Retinal pigment epithelial cell (primary cell): ENCODE measurements around the gene CEBPB.

Source experiments
- DNase-seq: peaks from one replicate; pipeline ENCODE4 v3.0.0-alpha.2; 2010; ENCODE audit warnings: low read depth
- H3K4me3 ChIP-seq: 2 replicates; pipeline ENCODE4 v1.5.1; 2011; ENCODE audit warnings: mild to moderate bottlenecking, low read length, control low read depth, moderate library complexity
- TF ChIP-seq, protein P1 (sequence below): conservative IDR thresholded peaks from 2 replicates; pipeline ENCODE4 v1.5.1; 2011; ENCODE audit warnings: low read depth, low read length, control low read depth, inconsistent platforms

Gene CEBPB

DNA sequence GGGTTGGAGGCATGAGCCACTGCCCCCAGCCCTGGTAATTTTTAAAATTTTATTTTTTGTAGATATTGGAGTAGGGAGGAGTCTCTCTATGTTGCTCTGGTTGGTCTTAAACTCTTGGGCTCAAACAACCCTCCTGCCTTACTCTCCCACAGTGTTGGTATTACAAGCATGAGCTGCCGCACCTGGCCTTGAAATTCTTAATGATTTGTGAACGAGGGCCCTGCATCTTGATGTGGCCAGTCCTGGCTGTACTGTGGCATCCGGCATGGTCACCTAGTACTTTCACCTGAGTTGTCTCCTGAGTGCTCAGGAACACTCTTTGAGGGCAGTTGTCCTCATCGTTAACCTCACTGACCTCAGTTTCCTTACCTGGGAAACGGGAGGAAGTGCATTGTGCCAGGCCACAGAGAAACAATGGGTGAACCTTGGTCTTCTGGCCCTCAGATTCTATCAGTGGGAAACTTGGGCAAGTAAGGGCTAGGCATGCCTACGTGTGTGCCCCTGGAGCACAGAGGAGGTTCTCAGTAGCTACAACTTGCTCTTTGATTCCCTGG lies 19.5 kb downstream of the CEBPB start:
- TF ChIP-seq, protein P1, sequence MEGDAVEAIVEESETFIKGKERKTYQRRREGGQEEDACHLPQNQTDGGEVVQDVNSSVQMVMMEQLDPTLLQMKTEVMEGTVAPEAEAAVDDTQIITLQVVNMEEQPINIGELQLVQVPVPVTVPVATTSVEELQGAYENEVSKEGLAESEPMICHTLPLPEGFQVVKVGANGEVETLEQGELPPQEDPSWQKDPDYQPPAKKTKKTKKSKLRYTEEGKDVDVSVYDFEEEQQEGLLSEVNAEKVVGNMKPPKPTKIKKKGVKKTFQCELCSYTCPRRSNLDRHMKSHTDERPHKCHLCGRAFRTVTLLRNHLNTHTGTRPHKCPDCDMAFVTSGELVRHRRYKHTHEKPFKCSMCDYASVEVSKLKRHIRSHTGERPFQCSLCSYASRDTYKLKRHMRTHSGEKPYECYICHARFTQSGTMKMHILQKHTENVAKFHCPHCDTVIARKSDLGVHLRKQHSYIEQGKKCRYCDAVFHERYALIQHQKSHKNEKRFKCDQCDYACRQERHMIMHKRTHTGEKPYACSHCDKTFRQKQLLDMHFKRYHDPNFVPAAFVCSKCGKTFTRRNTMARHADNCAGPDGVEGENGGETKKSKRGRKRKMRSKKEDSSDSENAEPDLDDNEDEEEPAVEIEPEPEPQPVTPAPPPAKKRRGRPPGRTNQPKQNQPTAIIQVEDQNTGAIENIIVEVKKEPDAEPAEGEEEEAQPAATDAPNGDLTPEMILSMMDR = no peak
- no peak overlapping the region for H3K4me3 ChIP-seq
- DNase-seq = no peak

DNA sequence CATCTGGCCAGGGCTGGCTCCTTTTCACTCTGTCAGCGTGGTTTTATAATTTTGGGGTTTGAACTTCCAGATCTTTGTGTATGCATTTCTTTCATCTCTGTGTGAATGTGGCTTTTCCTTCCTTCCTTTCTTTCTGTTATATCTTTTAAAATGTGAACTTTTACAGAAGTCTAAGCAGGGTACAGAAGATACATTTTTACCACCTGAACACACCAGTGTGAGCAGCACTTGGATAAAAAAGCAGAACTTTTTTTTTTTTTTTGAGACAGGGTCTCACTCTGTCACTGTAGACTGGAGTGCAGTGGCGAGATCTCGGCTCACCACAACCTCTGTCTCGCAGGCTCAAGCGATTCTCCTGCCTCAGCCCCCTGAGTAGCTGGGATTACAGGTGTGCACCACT lies 20.5 kb downstream of the CEBPB start:
- TF ChIP-seq, protein P1 = no peak
- no peak overlapping the region for H3K4me3 ChIP-seq
- no peak for DNase-seq

DNA sequence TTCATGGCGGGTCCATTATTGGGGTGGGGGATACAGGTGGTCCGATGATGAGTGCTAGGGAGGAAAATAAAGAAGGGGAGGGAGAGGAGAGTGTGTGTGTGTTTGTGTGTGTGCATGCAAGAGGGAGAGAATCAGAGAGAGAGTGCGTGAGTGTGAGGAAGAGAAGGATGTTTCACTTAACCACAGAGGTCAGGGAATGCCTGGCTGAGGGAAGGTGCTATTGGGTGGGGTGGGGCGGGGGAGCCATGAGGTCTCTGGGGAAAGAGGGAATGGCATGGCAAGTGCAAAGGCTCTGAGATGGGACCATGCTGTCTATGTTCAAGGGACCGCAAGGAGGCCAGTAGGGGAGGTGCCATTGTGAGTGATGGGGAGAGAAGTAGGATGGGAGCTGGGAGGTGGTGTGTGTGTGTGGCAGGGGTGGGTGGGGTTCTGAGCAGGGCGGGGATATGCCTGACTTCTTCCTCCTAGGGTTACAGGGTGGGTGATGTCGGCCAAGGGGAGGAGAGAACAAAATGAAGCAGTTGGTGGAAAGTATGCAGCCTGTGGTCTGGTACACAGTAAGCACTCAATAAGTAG lies 23.0 kb downstream of the CEBPB start:
- TF ChIP-seq, protein P1 = no peak
- DNase-seq = no peak
- no peak overlapping the region for H3K4me3 ChIP-seq

DNA sequence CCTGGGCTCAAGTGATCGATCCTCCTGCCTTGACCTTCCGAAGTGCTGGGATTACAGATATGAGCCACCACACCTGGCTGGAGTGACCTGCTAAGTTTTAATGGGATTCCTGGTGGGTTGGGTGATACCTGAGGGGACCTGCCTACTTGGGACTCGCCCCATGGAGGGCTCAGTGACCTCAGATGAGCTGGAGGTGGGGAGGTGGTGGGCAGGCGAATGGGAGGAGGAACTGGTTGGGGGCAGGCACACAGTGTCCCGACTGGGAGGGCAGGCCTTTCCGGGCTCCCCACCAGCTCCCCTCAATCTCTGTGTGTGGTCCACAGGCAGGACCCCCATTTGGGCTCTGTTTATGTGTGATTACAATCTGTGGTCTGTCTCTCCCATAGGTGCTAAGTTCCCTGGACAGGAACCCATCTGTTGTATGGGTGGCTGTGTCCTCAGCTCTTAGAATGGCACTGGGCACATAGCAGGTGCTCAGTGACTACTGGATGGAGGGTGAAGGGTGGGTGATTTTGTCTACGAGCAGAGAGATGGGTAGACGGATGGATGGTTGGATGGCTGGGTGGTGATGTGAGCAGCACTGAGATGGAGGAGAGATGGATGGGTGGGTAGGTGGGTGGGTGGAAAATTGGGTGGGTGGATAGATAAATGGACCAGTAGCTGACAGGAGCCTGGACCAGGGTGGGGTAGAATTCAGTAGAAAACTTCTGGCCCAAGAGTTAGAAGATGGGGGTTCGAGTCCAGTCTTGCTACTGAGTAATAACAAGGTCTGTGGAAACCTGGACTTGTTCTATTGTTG lies 23.8 kb downstream of the CEBPB start:
- no peak for DNase-seq
- TF ChIP-seq, protein P1 = no peak
- H3K4me3 ChIP-seq = no peak overlapping the region

DNA sequence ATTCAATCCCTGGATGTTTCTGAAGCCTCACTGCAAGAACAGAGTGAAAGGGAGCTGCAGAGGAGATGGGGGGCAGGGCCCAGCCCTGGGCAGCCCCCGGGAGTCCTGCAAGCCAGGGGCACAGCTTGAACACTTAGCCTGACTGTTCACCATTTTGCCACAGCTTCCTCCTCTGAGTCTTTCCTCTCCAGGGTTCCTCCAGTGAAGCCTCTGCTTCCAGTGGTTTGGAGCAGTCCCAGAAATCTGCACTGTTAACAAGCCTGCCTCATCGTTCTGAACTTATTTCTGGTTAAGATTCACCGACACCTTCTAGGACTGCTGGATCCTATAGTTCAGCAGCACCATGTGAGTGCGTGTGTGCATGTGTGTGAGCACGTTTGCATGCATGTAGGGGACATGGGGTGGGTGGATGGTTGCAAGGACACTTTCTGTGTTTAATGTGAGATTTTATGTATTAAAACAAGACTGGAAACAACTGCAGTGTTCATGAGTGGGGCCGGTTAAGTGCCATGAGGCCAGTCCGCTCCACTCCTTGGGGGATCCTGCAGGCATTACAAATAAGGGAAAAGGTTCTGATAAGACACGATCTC lies 24.6 kb downstream of the CEBPB start:
- no peak for DNase-seq
- TF ChIP-seq, protein P1 = no peak
- H3K4me3 ChIP-seq = no peak overlapping the region

DNA sequence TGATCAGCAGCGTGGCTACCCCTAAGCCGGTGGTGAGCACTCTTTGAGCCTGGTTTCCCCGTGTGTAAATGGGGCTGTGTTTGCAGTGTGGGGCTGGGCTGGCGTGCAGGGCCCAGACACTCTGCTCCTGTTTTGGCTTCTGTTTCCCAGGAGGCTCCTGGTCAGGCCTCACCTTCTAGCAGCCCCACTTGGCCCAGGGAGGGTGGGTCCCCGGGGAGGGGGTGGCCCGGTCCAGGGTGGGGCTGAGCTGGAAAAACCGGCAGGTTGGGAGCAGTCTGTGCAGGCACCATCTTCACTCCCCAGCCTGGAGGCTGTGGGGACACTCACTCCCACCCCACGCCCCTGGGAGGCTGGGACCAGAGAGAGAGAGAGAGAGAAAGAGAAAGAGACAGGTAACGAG lies 25.3 kb downstream of the CEBPB start:
- TF ChIP-seq, protein P1 = no peak
- no peak overlapping the region for H3K4me3 ChIP-seq

More for the DNA sequence above, 25.3 kb downstream of the CEBPB start:
- DNase-seq = no peak
